Measurements from ENCODE around the gene ADCK2. TPM values are rescaled to one million over a fixed set of nuclear protein-coding genes. Genes with fewer than 3 reads are reported as not detected.

The ADCK2 gene
- total RNA-seq, 2 donors from 2014 or later = 26.5 to 30.6 TPM

GRCh38 chr7:140625908-140626868 is 46.6 kb upstream of the ADCK2 start:
- intact Hi-C loops (cut with DNase I) = no loop called here
- TF ChIP-seq CTCF (IDR thresholded peaks at IDR 0.05) (no peak), POLR2AphosphoS5 (IDR thresholded peaks at IDR 0.05) (no peak), POLR2A (IDR thresholded peaks at IDR 0.05) (no peak)
- no peak for DNase-seq (ENCODE audit: low spot score)
- H3K4me1 ChIP-seq (replicated peaks) = no peaks in the 10 kb centered on the region
- no peaks in the 10 kb centered on the region for H3K9me3 ChIP-seq
- H3K27me3 ChIP-seq (replicated peaks; ENCODE audit: insufficient read depth) = no peaks in the 10 kb centered on the region
- H3K27ac ChIP-seq = no peak overlapping the region
- H3K4me3 ChIP-seq = no peak overlapping the region
- H3K36me3 ChIP-seq = no peaks in the 10 kb centered on the region
- WGBS = 42% methylated on average over 17 of the region's 17 CpGs

GRCh38 chr7:140631021-140631420 is 41.7 kb upstream of the ADCK2 start:
- H3K9me3 ChIP-seq = no peaks in the 10 kb centered on the region
- no peaks in the 10 kb centered on the region for H3K27me3 ChIP-seq (replicated peaks; ENCODE audit: insufficient read depth)
- H3K27ac ChIP-seq = no peak overlapping the region
- no peak for DNase-seq (ENCODE audit: low spot score)
- H3K4me3 ChIP-seq = no peak overlapping the region
- TF ChIP-seq POLR2A (IDR thresholded peaks at IDR 0.05) (no peak), POLR2AphosphoS5 (IDR thresholded peaks at IDR 0.05) (no peak), CTCF (IDR thresholded peaks at IDR 0.05) (no peak)
- intact Hi-C loops (cut with DNase I) = no loop called here
- no peaks in the 10 kb centered on the region for H3K4me1 ChIP-seq (replicated peaks)
- no peaks in the 10 kb centered on the region for H3K36me3 ChIP-seq
- WGBS = 70% methylated on average over 6 of the region's 6 CpGs

- intact Hi-C loops (cut with DNase I) = no loop called here
- H3K36me3 ChIP-seq = no peaks in the 10 kb centered on the region
- H3K9me3 ChIP-seq = no peaks in the 10 kb centered on the region
- no peaks in the 10 kb centered on the region for H3K4me1 ChIP-seq (replicated peaks)
- TF ChIP-seq POLR2A (IDR thresholded peaks at IDR 0.05) (no peak), CTCF (IDR thresholded peaks at IDR 0.05) (no peak), POLR2AphosphoS5 (IDR thresholded peaks at IDR 0.05) (no peak)
- no peak for DNase-seq (ENCODE audit: low spot score)
- H3K4me3 ChIP-seq = no peak overlapping the region
- 57% methylated on average over 7 of the region's 7 CpGs for WGBS
- no peak overlapping the region for H3K27ac ChIP-seq
- no peaks in the 10 kb centered on the region for H3K27me3 ChIP-seq (replicated peaks; ENCODE audit: insufficient read depth)
Measured at GRCh38 chr7:140631602-140632001, 41.1 kb upstream of the ADCK2 start.

GRCh38 chr7:140635345-140635744 is 37.4 kb upstream of the ADCK2 start:
- Histone ChIP-seq H3K9me3 (no peaks in the 10 kb centered on the region), H3K27me3 (replicated peaks; ENCODE audit: insufficient read depth) (no peaks in the 10 kb centered on the region), H3K4me3 (no peak overlapping the region), H3K27ac (no peak overlapping the region), H3K36me3 (no peaks in the 10 kb centered on the region), H3K4me1 (replicated peaks) (no peaks in the 10 kb centered on the region)
- DNase-seq (ENCODE audit: low spot score) = no peak
- TF ChIP-seq CTCF (IDR thresholded peaks at IDR 0.05) (no peak), POLR2AphosphoS5 (IDR thresholded peaks at IDR 0.05) (no peak), POLR2A (IDR thresholded peaks at IDR 0.05) (no peak)
- 31% methylated on average over 5 of the region's 5 CpGs for WGBS
- intact Hi-C loops (cut with DNase I) = no loop called here

GRCh38 chr7:140635816-140636215 is 36.9 kb upstream of the ADCK2 start:
- Histone ChIP-seq H3K27me3 (replicated peaks; ENCODE audit: insufficient read depth) (no peaks in the 10 kb centered on the region), H3K4me3 (no peak overlapping the region), H3K4me1 (replicated peaks) (no peaks in the 10 kb centered on the region), H3K27ac (no peak overlapping the region), H3K36me3 (no peaks in the 10 kb centered on the region), H3K9me3 (no peaks in the 10 kb centered on the region)
- 70% methylated on average over 5 of the region's 5 CpGs for WGBS
- DNase-seq (ENCODE audit: low spot score) = no peak
- intact Hi-C loops (cut with DNase I) = no loop called here
- TF ChIP-seq POLR2A (IDR thresholded peaks at IDR 0.05) = no peak
- TF ChIP-seq CTCF (IDR thresholded peaks at IDR 0.05) = no peak
- TF ChIP-seq POLR2AphosphoS5 (IDR thresholded peaks at IDR 0.05) = no peak

All from prostate gland (tissue), 2 donors.